Hepatocyte (in vitro differentiated cells): Measurements from ENCODE around the gene RNF39.

Experiments
- EZH2 ChIP-seq: fragments of 200-600 bp; sonication (generic); IDR thresholded peaks from 2 replicates; pipeline ENCODE4 v1.6.1; 2016; ENCODE audit warnings: antibody characterized with exemption, mild to moderate bottlenecking, borderline replicate concordance
- TF ChIP-seq, protein P1 (sequence below): fragments of 200-600 bp; sonication (generic); IDR thresholded peaks from 2 replicates; pipeline ENCODE4 v1.5.1; 2016; ENCODE audit warnings: antibody characterized with exemption, mild to moderate bottlenecking; ENCODE audit not compliant: poor library complexity

DNA sequence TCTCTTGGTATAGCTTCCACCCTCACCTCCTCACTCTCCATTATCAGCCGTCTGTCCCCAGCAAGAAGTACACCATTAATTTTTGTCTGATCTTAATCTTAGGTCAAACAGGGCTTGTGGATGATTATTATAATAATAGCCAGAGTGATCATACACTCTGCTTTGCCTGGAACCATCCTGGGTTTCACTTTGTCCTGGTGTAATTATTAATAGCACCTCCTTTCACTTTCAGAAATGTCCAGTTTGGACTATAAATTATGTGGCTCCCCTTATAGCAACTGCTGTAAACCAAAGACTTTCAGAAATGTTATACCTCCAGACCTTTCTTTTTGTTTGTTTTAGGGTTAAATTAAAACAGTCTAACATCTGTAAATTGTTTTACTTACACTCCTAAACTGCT, 38.3 kb upstream of the RNF39 start:
- no peak for TF ChIP-seq EZH2
- TF ChIP-seq, protein P1, sequence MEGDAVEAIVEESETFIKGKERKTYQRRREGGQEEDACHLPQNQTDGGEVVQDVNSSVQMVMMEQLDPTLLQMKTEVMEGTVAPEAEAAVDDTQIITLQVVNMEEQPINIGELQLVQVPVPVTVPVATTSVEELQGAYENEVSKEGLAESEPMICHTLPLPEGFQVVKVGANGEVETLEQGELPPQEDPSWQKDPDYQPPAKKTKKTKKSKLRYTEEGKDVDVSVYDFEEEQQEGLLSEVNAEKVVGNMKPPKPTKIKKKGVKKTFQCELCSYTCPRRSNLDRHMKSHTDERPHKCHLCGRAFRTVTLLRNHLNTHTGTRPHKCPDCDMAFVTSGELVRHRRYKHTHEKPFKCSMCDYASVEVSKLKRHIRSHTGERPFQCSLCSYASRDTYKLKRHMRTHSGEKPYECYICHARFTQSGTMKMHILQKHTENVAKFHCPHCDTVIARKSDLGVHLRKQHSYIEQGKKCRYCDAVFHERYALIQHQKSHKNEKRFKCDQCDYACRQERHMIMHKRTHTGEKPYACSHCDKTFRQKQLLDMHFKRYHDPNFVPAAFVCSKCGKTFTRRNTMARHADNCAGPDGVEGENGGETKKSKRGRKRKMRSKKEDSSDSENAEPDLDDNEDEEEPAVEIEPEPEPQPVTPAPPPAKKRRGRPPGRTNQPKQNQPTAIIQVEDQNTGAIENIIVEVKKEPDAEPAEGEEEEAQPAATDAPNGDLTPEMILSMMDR, result no peak
